GM19455 (cell line): ENCODE results near the gene CCDC87.

ENCODE experiments used
- ATAC-seq: cut with Tn5 transposase; IDR thresholded peaks from one replicate; pipeline ENCODE4 v1.9.1; 2021; ENCODE audit not compliant: unreplicated experiment

Gene CCDC87

DNA sequence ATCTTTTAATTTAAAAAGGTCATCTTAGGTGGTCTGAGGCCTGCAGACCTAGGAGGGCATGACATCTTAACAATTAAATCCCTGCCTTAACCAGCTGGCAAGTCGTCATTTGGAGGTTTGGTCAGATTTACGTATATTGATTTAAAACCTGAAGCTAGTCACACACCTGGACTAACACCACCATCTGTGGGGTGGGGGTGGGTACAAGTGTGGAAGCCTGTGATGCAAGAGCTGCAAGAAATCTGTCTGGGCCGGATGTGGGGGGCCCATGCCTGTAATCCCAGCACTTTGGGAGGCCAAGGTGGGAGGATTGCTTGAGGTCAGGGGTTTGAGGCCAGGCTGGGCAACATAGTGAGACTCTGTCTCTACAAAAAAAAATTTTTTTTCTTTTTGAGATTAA is 11.6 kb downstream of the CCDC87 start:
- ATAC-seq = no peak

- ATAC-seq = no peak
Observed at GRCh38 chr11:66580803-66581202, 12.1 kb downstream of the CCDC87 start.

DNA sequence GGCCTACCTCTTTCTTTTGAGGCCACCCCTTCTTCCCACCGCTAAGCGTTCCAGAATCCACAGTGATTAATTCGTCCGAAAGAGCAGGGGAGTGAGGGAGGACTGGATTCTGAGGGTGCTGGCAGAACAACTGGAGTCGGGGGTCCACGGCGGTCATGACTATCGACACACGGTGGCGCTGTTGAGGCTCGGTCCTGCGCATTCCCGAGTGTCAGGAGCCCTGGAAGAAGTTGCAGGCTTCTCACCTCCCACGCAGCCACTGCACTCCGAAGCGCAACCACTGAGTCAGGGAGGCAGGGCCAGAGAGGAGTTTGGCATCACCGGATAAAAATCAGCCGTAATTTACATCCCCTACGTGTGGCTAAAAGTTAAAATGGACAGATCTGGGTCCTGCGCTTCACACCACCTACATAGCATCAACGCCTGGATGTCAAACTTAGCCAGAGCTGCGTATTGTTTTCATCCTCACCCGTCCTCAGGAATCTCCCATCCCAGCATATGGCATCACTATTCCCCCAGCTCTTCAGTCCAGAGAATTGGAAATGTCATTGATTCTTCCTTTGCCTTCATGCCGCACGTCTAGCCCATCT is 13.8 kb downstream of the CCDC87 start:
- ATAC-seq = no peak

DNA sequence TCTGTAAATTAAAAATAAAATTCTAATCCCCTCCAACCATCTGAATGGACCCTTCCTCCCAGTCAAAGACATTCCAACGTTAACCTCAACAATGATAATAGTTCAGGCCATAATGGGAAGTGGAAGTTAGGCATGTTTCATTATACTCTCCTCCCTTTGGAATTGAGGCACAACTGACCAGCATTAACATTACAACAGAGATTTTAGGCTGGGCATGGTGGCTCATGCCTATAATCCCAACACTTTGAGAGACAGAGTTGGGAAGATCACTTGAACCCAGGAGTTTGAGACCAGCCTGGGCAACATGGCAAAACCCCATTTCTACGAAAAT is 22.0 kb downstream of the CCDC87 start:
- no peak for ATAC-seq

DNA sequence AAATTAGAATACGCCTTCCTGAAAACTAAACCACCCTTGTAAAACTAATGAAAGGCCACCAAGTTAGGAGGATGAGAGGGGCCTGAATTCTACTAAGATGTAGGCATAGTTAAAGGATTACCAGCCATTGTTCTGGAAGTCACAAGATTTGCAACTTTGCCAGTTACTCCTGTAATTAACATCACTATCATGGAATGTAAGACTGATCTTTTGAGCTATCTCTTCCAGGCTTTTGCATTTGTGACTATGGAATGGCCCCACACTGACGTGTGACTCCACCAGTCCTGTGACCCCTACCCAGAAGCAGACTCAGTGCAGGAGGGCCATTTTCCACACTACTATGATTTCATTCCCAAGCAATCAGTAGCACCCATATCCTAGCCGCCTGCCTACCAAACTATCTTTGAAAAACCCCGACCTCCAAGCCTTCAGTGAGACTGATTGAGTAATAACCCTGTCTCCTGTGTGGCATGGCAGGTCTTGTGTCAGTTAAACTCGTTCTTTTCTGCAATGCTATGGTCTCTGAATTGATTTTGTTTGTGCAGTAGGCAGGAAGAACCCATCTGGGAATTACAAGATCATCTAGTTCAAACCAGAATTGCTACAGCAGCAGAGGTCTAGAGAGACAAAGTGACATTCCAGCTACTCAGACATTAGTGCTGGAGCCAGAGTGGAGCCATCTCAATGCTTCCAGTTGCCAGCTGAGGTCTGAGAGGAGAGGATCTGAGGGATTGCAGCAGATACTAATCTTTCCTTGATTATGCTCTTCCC is 22.6 kb downstream of the CCDC87 start:
- ATAC-seq = no peak

DNA sequence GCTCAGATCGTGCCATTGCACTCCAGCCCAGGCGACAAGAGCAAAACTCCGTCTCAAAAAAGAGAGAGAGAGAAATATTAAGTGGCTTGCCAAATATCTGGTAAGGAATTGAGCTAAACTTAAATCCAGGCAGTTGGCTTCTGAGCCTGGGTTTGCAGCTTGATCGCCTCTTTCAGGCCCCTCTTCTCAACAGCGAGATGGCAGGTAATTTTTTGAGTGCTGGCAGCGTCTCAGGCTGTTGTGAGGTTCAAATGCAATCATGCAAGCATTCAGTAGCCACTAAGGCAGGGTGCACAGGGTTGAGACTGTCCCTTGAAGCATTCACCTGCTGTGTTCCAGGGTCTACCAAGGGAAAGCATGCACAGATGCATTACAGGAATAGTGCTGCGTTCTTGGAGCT is 23.8 kb downstream of the CCDC87 start:
- no peak for ATAC-seq

- ATAC-seq = no peak
Observed at GRCh38 chr11:66568124-66568916, 24.5 kb downstream of the CCDC87 start, which contains the start of gene CTSF. TSS of gene CTSF (minus strand) at chr11:66568606. CDS start at chr11:66568486, 120 bp downstream.

- ATAC-seq = no peak
Observed at GRCh38 chr11:66567787-66568123, 25.1 kb downstream of the CCDC87 start.

- ATAC-seq = no peak
Observed at GRCh38 chr11:66566221-66566620, 26.6 kb downstream of the CCDC87 start.

- ATAC-seq = no peak
Observed at GRCh38 chr11:66564984-66565383, 27.9 kb downstream of the CCDC87 start.

- no peak for ATAC-seq
Observed at GRCh38 chr11:66564538-66564937, 28.3 kb downstream of the CCDC87 start.

- no peak for ATAC-seq
Observed at GRCh38 chr11:66563832-66564231, 29.0 kb downstream of the CCDC87 start.

DNA sequence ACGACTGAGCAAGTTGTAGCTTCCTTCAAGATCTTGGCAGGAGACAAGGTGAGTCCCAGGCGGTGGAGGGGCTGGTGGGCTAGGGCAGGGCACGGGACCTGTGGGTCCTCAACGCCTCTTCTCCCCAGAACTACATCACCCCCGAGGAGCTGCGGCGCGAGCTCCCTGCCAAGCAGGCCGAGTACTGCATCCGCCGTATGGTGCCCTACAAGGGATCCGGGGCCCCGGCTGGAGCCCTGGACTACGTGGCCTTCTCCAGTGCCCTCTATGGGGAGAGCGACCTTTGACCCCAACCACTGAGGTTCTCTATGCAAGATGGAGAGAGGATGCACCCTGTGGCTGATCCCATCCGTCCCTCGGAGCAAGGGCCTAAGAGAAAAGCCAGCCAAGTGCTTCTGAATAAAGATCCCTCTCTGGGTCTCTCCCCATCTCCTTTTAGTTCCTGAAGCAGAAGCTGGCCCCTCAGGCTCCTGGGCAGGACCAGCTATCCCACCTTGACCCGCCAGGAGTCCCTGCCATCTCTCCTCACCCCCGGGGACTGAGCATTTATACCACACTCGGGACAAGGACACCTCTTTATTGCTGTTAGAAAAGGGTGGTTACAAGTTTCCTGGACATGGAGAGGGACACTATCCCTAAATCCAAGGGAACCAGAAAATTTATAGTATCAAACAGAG is 29.8 kb downstream of the CCDC87 start:
- ATAC-seq = no peak

GRCh38 chr11:66562275-66562674 is 30.6 kb downstream of the CCDC87 start:
- ATAC-seq = no peak

DNA sequence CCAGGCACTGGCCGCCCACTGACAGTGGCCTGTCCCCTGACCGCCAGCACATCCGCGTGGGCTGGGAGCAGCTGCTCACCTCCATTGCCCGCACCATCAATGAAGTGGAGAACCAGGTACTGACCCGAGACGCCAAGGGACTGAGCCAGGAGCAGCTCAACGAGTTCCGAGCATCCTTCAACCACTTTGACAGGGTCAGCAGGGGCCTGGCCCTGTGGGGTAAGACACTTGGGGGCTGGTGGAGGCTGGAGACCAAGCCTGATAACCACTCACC is 31.0 kb downstream of the CCDC87 start:
- no peak for ATAC-seq

- ATAC-seq = no peak
Observed at GRCh38 chr11:66561178-66561974, 31.5 kb downstream of the CCDC87 start.

- ATAC-seq = no peak
Observed at GRCh38 chr11:66559866-66560676, 32.8 kb downstream of the CCDC87 start.

- ATAC-seq = no peak
Observed at GRCh38 chr11:66559142-66559865, 33.6 kb downstream of the CCDC87 start.

- no peak for ATAC-seq
Observed at GRCh38 chr11:66557733-66558326, 35.0 kb downstream of the CCDC87 start.
